K562 (cell line): ENCODE measurements around the gene GATA1. TPM values are rescaled to one million over a fixed set of nuclear protein-coding genes. Genes with fewer than 3 reads are reported as not detected.

Experiments
- ATAC-seq: fragments of 200-7000 bp; cut with Tn5 transposase; 3 replicates; pipeline ENCODE4 v1.9.1; 2020; ENCODE audit warnings: moderate library complexity
- BruUV-seq: library from RNA; stranded (reverse); fragments of 400-500 nt; replicated peaks from 2 replicates; lab custom pipeline; 2021; lab: Mats Ljungman, UMichigan
- CTCF ChIA-PET: fragments of 300-600 bp; formaldehyde crosslinking; extraction: SDS; loops from one replicate; lab custom pipeline; 2021; ENCODE audit warnings: low intra/inter-chr PET ratio; lab: Yijun Ruan, JAX
- POLR2A ChIA-PET: fragments of 300-600, 350-650 bp; sonication (Branson Sonifier 250); formaldehyde crosslinking; extraction: SDS; loops from one replicate; lab custom pipeline; 2021; ENCODE audit warnings: antibody characterized with exemption, inconsistent platforms; lab: Yijun Ruan, JAX
- DNase-seq, 4 experiments: peaks; one replicate each; pipeline versions ENCODE4 v3.0.0 to v3.0.0-alpha.2; 2011 to 2018; ENCODE audit warnings: low spot score in 3 of 4, mixed read lengths in 3 of 4; ENCODE audit errors: extremely low read depth in 1 of 4
- FAIRE-seq: peaks from 2 replicates; lab custom pipeline; 2011; peaks lifted over from hg19 to GRCh38; lab: Jason Lieb, UNC
- H2AFZ ChIP-seq: 2 replicates; pipeline ENCODE4 v1.6.0; 2011; ENCODE audit warnings: low read depth, low read length, control low read depth, inconsistent platforms
- H3K27ac ChIP-seq: fragments of 200-600 bp; 3 replicates; pipeline ENCODE4 v1.8.0; 2011; ENCODE audit warnings: low read depth, mild to moderate bottlenecking, control low read depth, inconsistent platforms, low read length, moderate library complexity, mixed read lengths; ENCODE audit errors: extremely low read depth
- H3K27me3 ChIP-seq, 2 experiments: fragments of 300-600 bp in 1 of 2; 2 replicates in 1 of 2; 3 replicates in 1 of 2; pipeline versions ENCODE4 v1.6.0 to v1.8.0; 2011; ENCODE audit warnings: inconsistent platforms in 2 of 2, low read length in 2 of 2, mild to moderate bottlenecking in 1 of 2, mixed read lengths in 1 of 2, moderate library complexity in 1 of 2; ENCODE audit not compliant: control insufficient read depth in 2 of 2, insufficient read depth in 2 of 2
- H3K36me3 ChIP-seq: fragments of 300-600 bp; 3 replicates; pipeline ENCODE4 v1.8.0; 2011; ENCODE audit warnings: mild to moderate bottlenecking, low read length, inconsistent platforms; ENCODE audit not compliant: control insufficient read depth, insufficient read depth
- H3K4me1 ChIP-seq, 2 experiments: fragments of 200-600 bp in 1 of 2; replicated peaks in 1 of 2; 2 replicates in 1 of 2; 3 replicates in 1 of 2; pipeline versions ENCODE4 v1.5.1 to v1.8.0; 2011; ENCODE audit warnings: inconsistent platforms in 2 of 2, low read length in 2 of 2, mild to moderate bottlenecking in 1 of 2, mixed read lengths in 1 of 2, moderate library complexity in 1 of 2; ENCODE audit not compliant: control insufficient read depth in 2 of 2, insufficient read depth in 2 of 2
- H3K4me2 ChIP-seq: 2 replicates; pipeline ENCODE4 v1.6.1; 2011; ENCODE audit warnings: low read length, control low read depth, inconsistent platforms, mixed read lengths; ENCODE audit not compliant: insufficient read depth
- H3K4me3 ChIP-seq: fragments of 200-600 bp; sonication (generic), shearing (Covaris generic); 2 replicates; pipeline ENCODE4 v1.5.1; 2016; ENCODE audit warnings: control low read depth, inconsistent platforms
- H3K79me2 ChIP-seq: fragments of 200-600 bp; 3 replicates; pipeline ENCODE4 v1.8.0; 2011; ENCODE audit warnings: low read length, inconsistent platforms; ENCODE audit not compliant: control insufficient read depth, insufficient read depth
- H3K9ac ChIP-seq, 2 experiments: 2 replicates each; pipeline versions ENCODE4 v1.6.0 to v1.6.1; 2011; ENCODE audit warnings: low read depth in 2 of 2, low read length in 2 of 2, control low read depth in 1 of 2, inconsistent platforms in 1 of 2, mild to moderate bottlenecking in 1 of 2, mixed read lengths in 1 of 2; ENCODE audit not compliant: insufficient read depth in 1 of 2
- H3K9me1 ChIP-seq: one replicate; pipeline ENCODE4 v1.6.0; 2011; ENCODE audit warnings: inconsistent platforms, mild to moderate bottlenecking, low read length, moderate library complexity; ENCODE audit not compliant: control insufficient read depth, insufficient read depth
- H3K9me3 ChIP-seq: replicated peaks from 2 replicates; pipeline ENCODE4 v1.5.1; 2011; ENCODE audit warnings: low read depth, low read length, inconsistent platforms; ENCODE audit not compliant: control insufficient read depth, insufficient read depth
- H4K20me1 ChIP-seq: replicated peaks from 2 replicates; pipeline ENCODE4 v1.6.1; 2011; ENCODE audit warnings: low read length, inconsistent platforms, mixed read lengths; ENCODE audit not compliant: control insufficient read depth, insufficient read depth
- BCL6 ChIP-seq: fragments of 250-450 bp; sonication (Bioruptor Pico); IDR thresholded peaks from 2 replicates; pipeline ENCODE4 v1.4.0; 2020
- BRD9 ChIP-seq: fragments of 450-650 bp; IDR thresholded peaks from 2 replicates; pipeline ENCODE4 v1.6.1; 2018; ENCODE audit warnings: low read depth; ENCODE audit not compliant: partially characterized antibody
- CAMTA2 ChIP-seq: fragments of 250-450 bp; sonication (Bioruptor Pico); conservative IDR thresholded peaks from 2 replicates; pipeline ENCODE4 v1.5.1; 2022
- HDAC1 ChIP-seq, 2 experiments: fragments of 450-650 bp; IDR thresholded peaks; 2 replicates each; pipeline ENCODE4 v1.6.1; 2016 to 2017; ENCODE audit warnings: inconsistent platforms in 1 of 2, mild to moderate bottlenecking in 1 of 2, moderate library complexity in 1 of 2
- KLF6 ChIP-seq: fragments of 250-450 bp; sonication (Bioruptor Pico); IDR thresholded peaks from 2 replicates; pipeline ENCODE4 v1.4.0; 2020; ENCODE audit warnings: mild to moderate bottlenecking, moderate library complexity, borderline replicate concordance
- NRF1 ChIP-seq, 2 experiments: fragments of 450-650 bp; IDR thresholded peaks in 1 of 2; conservative IDR thresholded peaks in 1 of 2; 2 replicates each; pipeline ENCODE4 v1.6.1; 2014; ENCODE audit warnings: mild to moderate bottlenecking in 2 of 2
- RBBP5 ChIP-seq: fragments of 200-600 bp; sonication (generic); IDR thresholded peaks from 2 replicates; pipeline ENCODE4 v1.6.1; 2012; ENCODE audit warnings: borderline replicate concordance, mild to moderate bottlenecking, low read length, control low read depth, inconsistent platforms; ENCODE audit not compliant: insufficient read depth, poor library complexity, severe bottlenecking
- STAT5A ChIP-seq: IDR thresholded peaks from 2 replicates; pipeline ENCODE4 v1.6.1; 2012; ENCODE audit warnings: low read length, inconsistent platforms, borderline replicate concordance
- ZNF184 ChIP-seq: sonication (generic); formaldehyde crosslinking; IDR thresholded peaks from 2 replicates; pipeline ENCODE4 v1.5.0; 2020; ENCODE audit warnings: missing genetic modification reagents
- ZNF217 ChIP-seq: sonication (generic); formaldehyde crosslinking; IDR thresholded peaks from 2 replicates; pipeline ENCODE4 v1.8.0; 2022; ENCODE audit warnings: mild to moderate bottlenecking, missing genetic modification reagents
- WGBS: fragments of 100-300 bp; shearing (Covaris generic); methylation state at CpG from one replicate; pipeline ENCODE4 v1.1.6; 2016; ENCODE audit warnings: low coverage, mixed read lengths; ENCODE audit not compliant: insufficient coverage; ENCODE audit errors: missing lambda C conversion rate; 5-methylcytosine and 5-hydroxymethylcytosine counted together
- in situ Hi-C: fragments of 300-500 bp; cut with MboI; formaldehyde crosslinking; loops from 4 replicates; pipeline ENCODE4 v1.15.0; 2018; ENCODE audit warnings: inconsistent platforms, mixed read lengths
- intact Hi-C: fragments of 100-400 bp; cut with micrococcal nuclease; formaldehyde crosslinking; loops from 2 replicates; pipeline ENCODE4 v1.14.2; 2022
- polyA plus RNA-seq, 8 experiments: library from polyadenylated mRNA; depleted of rRNA in 4 of 8; stranded (reverse) in 5 of 8; unstranded in 3 of 8; fragments of >200 nt; fragmentation: Nextera tagmentation in 2 of 8; fragmentation: Illumina TruSeq in 1 of 8; extraction: Ambion mirVana in 2 of 8; extraction: Trizol in 1 of 8; gene quantifications; 2 replicates each; pipeline versions ENCODE4 v1.2.1 to v1.2.3, GENCODE V29; 2011 to 2014; ENCODE audit warnings: inconsistent platforms in 1 of 8, missing spikeins in 1 of 8
- total RNA-seq, 7 experiments: library from RNA; depleted of rRNA in 6 of 7; stranded (reverse); fragments of >200 nt in 6 of 7; fragmentation: Illumina TruSeq in 2 of 7; extraction: Trizol in 2 of 7; gene quantifications; 2 replicates each; pipeline versions ENCODE4 v1.2.1 to v1.2.3, GENCODE V29; 2011 to 2021; ENCODE audit warnings: low replicate concordance in 1 of 7
- TF ChIP-seq, protein P1 (sequence below): sonication (generic); formaldehyde crosslinking; IDR thresholded peaks from 2 replicates; pipeline ENCODE4 v1.8.0; 2022; ENCODE audit warnings: mild to moderate bottlenecking, missing genetic modification reagents
- TF ChIP-seq, protein P2 (sequence below): fragments of 250-450 bp; sonication (Bioruptor Pico); IDR thresholded peaks from 2 replicates; pipeline ENCODE4 v1.4.0; 2020

GATA1 gene
- total and polyA plus RNA-seq, 9 of the 15 experiments (the other 6 are each of a cell fraction or from before 2014, with no cell fraction given), result 11.9 to 291 (median 116) TPM

DNA sequence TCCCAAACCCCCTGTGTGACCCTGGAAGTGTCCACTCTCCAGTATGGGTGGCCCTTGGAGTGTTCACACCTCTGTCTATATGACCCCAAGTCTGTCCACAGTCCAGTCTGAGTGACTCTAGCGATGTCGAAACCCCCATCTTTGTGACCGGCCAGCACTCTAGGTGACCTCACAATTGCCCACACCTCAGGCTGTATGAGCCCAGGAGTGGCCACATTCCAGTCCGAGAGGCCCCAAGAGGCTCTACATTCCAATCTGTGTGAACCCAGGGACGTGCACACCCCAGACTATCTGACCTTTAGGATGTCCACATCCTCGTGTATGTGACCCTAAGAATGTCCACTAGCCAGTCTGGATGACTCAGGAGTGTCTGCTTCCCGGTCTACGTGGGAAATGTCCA lies 32.2 kb upstream of the GATA1 start (continued):
- no peak for TF ChIP-seq BCL6 (CRISPR knock-in tag)

DNA sequence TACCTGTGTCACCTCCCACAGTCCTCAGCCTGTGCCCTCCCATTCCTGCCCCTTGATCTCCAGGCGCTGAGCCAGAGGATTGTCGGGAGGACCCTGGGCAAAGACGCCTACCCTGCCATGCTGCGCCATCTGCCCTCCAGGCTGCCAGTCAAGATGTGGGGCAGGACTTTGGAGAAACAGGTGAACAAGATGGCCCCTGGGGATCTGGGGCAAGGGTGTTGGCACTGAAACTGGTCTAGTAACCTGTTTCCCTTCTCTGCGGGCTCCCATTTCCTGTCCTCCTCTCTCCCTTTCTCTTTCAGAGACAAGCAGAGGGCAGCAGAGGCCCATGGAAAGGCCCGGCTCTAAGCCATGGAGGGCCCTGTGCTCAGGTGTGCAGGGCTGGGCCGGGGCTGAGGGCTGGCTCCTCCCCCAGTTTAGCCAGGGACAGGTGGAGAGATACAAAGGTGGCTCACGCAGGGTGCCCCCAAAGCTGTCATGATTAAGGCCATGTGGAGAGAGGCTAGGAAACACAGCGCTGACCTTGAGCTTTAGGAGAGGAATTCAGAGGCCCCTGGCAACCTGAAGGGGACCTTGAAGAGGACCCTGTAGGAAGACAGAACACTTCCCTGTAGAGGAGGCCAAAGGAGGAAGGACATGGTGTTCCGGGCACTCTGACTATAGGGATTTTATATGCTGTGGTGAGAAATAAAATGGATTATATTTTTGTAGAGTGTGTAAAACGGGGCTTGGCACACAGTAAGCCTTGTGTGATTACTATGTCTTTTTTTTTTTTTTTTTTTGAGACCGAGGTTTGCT lies 24.5 kb upstream of the GATA1 start, which contains the start of gene GLOD5:
Gene GLOD5, plus strand, starts transcription at position 74 of the 798 bp plus-strand sequence. Its CDS starts 44 bp downstream, at position 118.
- DNase-seq (peak; percentile 46 to 75 (median 56)), FAIRE-seq (no peak), ATAC-seq (peak; percentile 97)
- in situ Hi-C loops (no loop called here), intact Hi-C loops (loop anchor here (5.0 kb wide), 3 partner anchors 40 to 150 kb away; partner anchors contain the start of genes HDAC6, PQBP1, SLC35A2 and TIMM17B)
- Histone ChIP-seq H3K4me3 (no peak within 1 kb of the TSS), H3K9me3 (no peaks in the 10 kb centered on the region), H3K27me3 (no peaks in the 10 kb centered on the region), H3K9ac (peak within 1 kb of the TSS in 1 of 2 experiments; percentile 20; a peak in 1 of 4 replicates), H4K20me1 (no peaks in the 10 kb centered on the region), H3K79me2 (0 out of 3 replicates have a peak, but pooled peaks cover 6% of the 10 kb centered on the region), H3K4me2 (no peak within 1 kb of the TSS), H3K4me1 (peaks cover 16 to 19% of the 10 kb centered on the region in 2 experiments), H3K27ac (peak within 1 kb of the TSS; percentile 33; the same call in 1 of the 3 replicates), H2AFZ (peak within 1 kb of the TSS; percentile 74), H3K9me1 (no peaks in the 10 kb centered on the region), H3K36me3 (peaks cover 11% of the 10 kb centered on the region; the same call in 1 of the 3 replicates)
- POLR2A ChIA-PET, result no interaction called here
- WGBS, result 61% methylated on average over 9 of the region's 12 CpGs
- CTCF ChIA-PET, result interaction anchor here (0.6 kb wide), 1 partner anchor 180 kb away, joined by 3 read pairs; no protein-coding TSS in a partner anchor
- no TSS peak for BruUV-seq
- no peak for TF ChIP-seq CAMTA2 (CRISPR knock-in tag)
- TF ChIP-seq NRF1 (conservative IDR thresholded peaks at IDR 0.05 in 1 of 2, IDR thresholded peaks at IDR 0.05 in 1 of 2), result no peak
- no peak for TF ChIP-seq RBBP5
- TF ChIP-seq, protein P1, sequence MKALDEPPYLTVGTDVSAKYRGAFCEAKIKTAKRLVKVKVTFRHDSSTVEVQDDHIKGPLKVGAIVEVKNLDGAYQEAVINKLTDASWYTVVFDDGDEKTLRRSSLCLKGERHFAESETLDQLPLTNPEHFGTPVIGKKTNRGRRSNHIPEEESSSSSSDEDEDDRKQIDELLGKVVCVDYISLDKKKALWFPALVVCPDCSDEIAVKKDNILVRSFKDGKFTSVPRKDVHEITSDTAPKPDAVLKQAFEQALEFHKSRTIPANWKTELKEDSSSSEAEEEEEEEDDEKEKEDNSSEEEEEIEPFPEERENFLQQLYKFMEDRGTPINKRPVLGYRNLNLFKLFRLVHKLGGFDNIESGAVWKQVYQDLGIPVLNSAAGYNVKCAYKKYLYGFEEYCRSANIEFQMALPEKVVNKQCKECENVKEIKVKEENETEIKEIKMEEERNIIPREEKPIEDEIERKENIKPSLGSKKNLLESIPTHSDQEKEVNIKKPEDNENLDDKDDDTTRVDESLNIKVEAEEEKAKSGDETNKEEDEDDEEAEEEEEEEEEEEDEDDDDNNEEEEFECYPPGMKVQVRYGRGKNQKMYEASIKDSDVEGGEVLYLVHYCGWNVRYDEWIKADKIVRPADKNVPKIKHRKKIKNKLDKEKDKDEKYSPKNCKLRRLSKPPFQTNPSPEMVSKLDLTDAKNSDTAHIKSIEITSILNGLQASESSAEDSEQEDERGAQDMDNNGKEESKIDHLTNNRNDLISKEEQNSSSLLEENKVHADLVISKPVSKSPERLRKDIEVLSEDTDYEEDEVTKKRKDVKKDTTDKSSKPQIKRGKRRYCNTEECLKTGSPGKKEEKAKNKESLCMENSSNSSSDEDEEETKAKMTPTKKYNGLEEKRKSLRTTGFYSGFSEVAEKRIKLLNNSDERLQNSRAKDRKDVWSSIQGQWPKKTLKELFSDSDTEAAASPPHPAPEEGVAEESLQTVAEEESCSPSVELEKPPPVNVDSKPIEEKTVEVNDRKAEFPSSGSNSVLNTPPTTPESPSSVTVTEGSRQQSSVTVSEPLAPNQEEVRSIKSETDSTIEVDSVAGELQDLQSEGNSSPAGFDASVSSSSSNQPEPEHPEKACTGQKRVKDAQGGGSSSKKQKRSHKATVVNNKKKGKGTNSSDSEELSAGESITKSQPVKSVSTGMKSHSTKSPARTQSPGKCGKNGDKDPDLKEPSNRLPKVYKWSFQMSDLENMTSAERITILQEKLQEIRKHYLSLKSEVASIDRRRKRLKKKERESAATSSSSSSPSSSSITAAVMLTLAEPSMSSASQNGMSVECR, result no peak
- peak; percentile 39 for TF ChIP-seq BRD9
- no peak for TF ChIP-seq KLF6 (CRISPR knock-in tag)
- TF ChIP-seq, protein P2, sequence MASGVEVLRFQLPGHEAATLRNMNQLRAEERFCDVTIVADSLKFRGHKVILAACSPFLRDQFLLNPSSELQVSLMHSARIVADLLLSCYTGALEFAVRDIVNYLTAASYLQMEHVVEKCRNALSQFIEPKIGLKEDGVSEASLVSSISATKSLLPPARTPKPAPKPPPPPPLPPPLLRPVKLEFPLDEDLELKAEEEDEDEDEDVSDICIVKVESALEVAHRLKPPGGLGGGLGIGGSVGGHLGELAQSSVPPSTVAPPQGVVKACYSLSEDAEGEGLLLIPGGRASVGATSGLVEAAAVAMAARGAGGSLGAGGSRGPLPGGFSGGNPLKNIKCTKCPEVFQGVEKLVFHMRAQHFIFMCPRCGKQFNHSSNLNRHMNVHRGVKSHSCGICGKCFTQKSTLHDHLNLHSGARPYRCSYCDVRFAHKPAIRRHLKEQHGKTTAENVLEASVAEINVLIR, result no peak
- no peak for TF ChIP-seq HDAC1 (IDR thresholded peaks at IDR 0.05)
- no peak for TF ChIP-seq ZNF184 (CRISPR knock-in tag)
- TF ChIP-seq STAT5A, result no peak
- TF ChIP-seq ZNF217 (CRISPR knock-in tag), result no peak
